MM.1S (cell line): ENCODE results near the gene ADRA2B.

ENCODE experiments used
- EZH2phosphoT487 ChIP-seq: fragments of 300-600 bp; sonication (generic); IDR thresholded peaks from 2 replicates; pipeline ENCODE4 v1.6.1; 2018; ENCODE audit warnings: antibody characterized with exemption, low read length
- TF ChIP-seq, protein P1 (sequence below): fragments of 300-600 bp; sonication (generic); IDR thresholded peaks from 2 replicates; pipeline ENCODE4 v1.5.1; 2016; ENCODE audit warnings: antibody characterized with exemption, low read length, mixed read lengths

DNA sequence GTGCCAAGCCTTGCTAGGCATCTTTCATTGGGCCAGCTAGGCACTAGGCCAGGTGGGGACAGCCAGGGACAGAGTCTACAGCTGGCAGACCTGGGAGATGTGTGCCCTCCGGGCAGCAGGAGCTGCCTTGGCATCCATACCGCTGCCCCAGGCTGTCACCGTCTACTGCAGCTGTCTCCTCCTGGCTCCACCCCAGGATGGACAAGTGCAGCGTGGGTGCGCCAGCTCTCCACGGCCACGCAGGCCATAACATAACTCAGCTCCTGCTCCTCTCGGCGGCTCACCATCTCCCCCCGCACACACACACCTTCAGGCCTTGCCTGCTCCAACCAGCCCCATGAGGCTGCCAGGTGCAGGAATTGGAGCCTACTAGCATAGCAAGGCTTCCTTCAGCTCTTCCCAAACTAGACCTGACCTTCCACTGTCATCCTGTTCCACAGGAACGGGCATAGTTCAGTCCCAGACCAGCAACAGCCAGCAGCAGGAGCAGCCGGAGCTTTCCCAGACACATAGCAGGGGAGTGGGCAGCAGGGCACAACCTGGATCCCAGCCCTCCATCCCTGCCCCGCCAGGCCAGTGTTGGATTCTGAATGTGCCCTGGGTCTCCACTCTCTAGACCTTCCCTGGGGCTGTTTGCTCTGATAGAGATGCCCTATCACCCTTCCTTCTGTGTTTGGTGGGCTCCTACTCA lies 2.5 kb upstream of the ADRA2B start:
- TF ChIP-seq, protein P1, sequence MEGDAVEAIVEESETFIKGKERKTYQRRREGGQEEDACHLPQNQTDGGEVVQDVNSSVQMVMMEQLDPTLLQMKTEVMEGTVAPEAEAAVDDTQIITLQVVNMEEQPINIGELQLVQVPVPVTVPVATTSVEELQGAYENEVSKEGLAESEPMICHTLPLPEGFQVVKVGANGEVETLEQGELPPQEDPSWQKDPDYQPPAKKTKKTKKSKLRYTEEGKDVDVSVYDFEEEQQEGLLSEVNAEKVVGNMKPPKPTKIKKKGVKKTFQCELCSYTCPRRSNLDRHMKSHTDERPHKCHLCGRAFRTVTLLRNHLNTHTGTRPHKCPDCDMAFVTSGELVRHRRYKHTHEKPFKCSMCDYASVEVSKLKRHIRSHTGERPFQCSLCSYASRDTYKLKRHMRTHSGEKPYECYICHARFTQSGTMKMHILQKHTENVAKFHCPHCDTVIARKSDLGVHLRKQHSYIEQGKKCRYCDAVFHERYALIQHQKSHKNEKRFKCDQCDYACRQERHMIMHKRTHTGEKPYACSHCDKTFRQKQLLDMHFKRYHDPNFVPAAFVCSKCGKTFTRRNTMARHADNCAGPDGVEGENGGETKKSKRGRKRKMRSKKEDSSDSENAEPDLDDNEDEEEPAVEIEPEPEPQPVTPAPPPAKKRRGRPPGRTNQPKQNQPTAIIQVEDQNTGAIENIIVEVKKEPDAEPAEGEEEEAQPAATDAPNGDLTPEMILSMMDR = no peak
- TF ChIP-seq EZH2phosphoT487 = no peak
